Esophagus muscularis mucosa (tissue), 3 donors: ENCODE measurements around the gene HOMER2.

Experiments used
- EP300 ChIP-seq: sonication (generic); formaldehyde crosslinking; IDR thresholded peaks from one replicate; pipeline ENCODE4 v1.6.1; 2017; ENCODE audit warnings: antibody characterized with exemption
- TF ChIP-seq, protein P1 (sequence below), 3 experiments: fragments of 200-600 bp in 2 of 3; fragments of 450-650 bp in 1 of 3; sonication (generic) in 2 of 3; IDR thresholded peaks; one replicate each; pipeline ENCODE4 v1.5.1; 2017 to 2019; ENCODE audit warnings: antibody characterized with exemption in 3 of 3, mild to moderate bottlenecking in 2 of 3, moderate library complexity in 1 of 3

DNA sequence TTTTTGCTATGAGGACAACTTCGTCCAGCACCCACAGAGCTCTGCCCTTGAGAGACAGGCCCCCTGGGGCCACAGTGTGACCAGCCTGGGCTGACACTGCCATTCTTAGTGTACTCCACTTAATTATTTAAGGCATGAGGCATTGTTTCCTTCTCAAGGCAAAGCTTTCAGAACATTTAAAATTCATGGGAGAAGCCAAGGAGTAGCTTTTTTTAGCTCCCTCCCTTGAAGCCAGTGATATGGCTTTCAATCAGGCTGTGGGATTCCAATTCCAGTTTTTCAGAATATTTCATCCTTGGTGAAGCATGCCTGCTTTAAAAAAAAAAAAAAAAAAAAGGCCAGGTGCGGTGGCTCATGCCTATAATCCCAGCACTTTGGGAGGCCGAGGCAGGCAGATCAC lies 21.3 kb downstream of the HOMER2 start:
- TF ChIP-seq, protein P1, sequence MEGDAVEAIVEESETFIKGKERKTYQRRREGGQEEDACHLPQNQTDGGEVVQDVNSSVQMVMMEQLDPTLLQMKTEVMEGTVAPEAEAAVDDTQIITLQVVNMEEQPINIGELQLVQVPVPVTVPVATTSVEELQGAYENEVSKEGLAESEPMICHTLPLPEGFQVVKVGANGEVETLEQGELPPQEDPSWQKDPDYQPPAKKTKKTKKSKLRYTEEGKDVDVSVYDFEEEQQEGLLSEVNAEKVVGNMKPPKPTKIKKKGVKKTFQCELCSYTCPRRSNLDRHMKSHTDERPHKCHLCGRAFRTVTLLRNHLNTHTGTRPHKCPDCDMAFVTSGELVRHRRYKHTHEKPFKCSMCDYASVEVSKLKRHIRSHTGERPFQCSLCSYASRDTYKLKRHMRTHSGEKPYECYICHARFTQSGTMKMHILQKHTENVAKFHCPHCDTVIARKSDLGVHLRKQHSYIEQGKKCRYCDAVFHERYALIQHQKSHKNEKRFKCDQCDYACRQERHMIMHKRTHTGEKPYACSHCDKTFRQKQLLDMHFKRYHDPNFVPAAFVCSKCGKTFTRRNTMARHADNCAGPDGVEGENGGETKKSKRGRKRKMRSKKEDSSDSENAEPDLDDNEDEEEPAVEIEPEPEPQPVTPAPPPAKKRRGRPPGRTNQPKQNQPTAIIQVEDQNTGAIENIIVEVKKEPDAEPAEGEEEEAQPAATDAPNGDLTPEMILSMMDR (IDR thresholded peaks at IDR 0.05) = no peak
- no peak for TF ChIP-seq EP300
